H9 (cell line): ENCODE data around the gene LRPAP1. TPM values are rescaled to one million over a fixed set of nuclear protein-coding genes. Genes with fewer than 3 reads are reported as not detected.

Experiments
- DNase-seq: peaks from one replicate; pipeline ENCODE4 v3.0.0-alpha.2; 2017
- H2AFZ ChIP-seq: one replicate; pipeline ENCODE4 v1.6.1; 2013; ENCODE audit warnings: mild to moderate bottlenecking, low read length, control low read depth, moderate library complexity
- H2AK5ac ChIP-seq: 2 replicates; pipeline ENCODE4 v1.6.1; 2013; ENCODE audit warnings: low read length, control low read depth, mixed read lengths; ENCODE audit not compliant: insufficient read length
- H2BK120ac ChIP-seq: one replicate; pipeline ENCODE4 v1.6.1; 2013; ENCODE audit warnings: low read depth, mild to moderate bottlenecking, low read length, control low read depth, inconsistent platforms; ENCODE audit not compliant: poor library complexity, severe bottlenecking
- H2BK12ac ChIP-seq: 2 replicates; pipeline ENCODE4 v1.6.1; 2013; ENCODE audit warnings: low read length, control low read depth, mixed read lengths, low read depth; ENCODE audit not compliant: insufficient read length
- H2BK15ac ChIP-seq: 2 replicates; pipeline ENCODE4 v1.6.1; 2013; ENCODE audit warnings: low read depth, low read length, control low read depth
- H2BK20ac ChIP-seq: one replicate; pipeline ENCODE4 v1.6.1; 2013; ENCODE audit warnings: low read depth, mild to moderate bottlenecking, low read length, control low read depth, inconsistent platforms; ENCODE audit not compliant: poor library complexity, severe bottlenecking
- H2BK5ac ChIP-seq: 2 replicates; pipeline ENCODE4 v1.6.1; 2013; ENCODE audit warnings: low read length, control low read depth, mixed read lengths; ENCODE audit not compliant: insufficient read length
- H3K14ac ChIP-seq: 2 replicates; pipeline ENCODE4 v1.6.1; 2013; ENCODE audit warnings: low read length, control low read depth; ENCODE audit not compliant: insufficient read depth
- H3K18ac ChIP-seq: 2 replicates; pipeline ENCODE4 v1.6.1; 2013; ENCODE audit warnings: low read depth, mild to moderate bottlenecking, mixed read lengths, low read length, control low read depth; ENCODE audit not compliant: insufficient read length
- H3K23ac ChIP-seq: 2 replicates; pipeline ENCODE4 v1.6.1; 2013; ENCODE audit warnings: low read length, control low read depth, mixed read lengths, low read depth; ENCODE audit not compliant: insufficient read length
- H3K23me2 ChIP-seq: 2 replicates; pipeline ENCODE4 v1.6.1; 2013; ENCODE audit warnings: low read depth, mild to moderate bottlenecking, mixed read lengths, low read length, control low read depth; ENCODE audit not compliant: insufficient read length, poor library complexity, severe bottlenecking
- H3K27ac ChIP-seq: 2 replicates; pipeline ENCODE4 v1.5.1; 2013; ENCODE audit warnings: low read length, control low read depth, mixed read lengths, low read depth; ENCODE audit not compliant: insufficient read length
- H3K27me3 ChIP-seq: 2 replicates; pipeline ENCODE4 v1.6.1; 2013; ENCODE audit warnings: low read length, control low read depth, inconsistent platforms; ENCODE audit not compliant: insufficient read depth
- H3K4ac ChIP-seq: 2 replicates; pipeline ENCODE4 v1.6.1; 2013; ENCODE audit warnings: low read depth, mild to moderate bottlenecking, control low read depth, inconsistent platforms, low read length, moderate library complexity
- H3K4me1 ChIP-seq: 2 replicates; pipeline ENCODE4 v1.6.1; 2013; ENCODE audit warnings: low read length, control low read depth, inconsistent platforms; ENCODE audit not compliant: insufficient read depth
- H3K4me2 ChIP-seq: 2 replicates; pipeline ENCODE4 v1.6.1; 2013; ENCODE audit warnings: low read length, control low read depth, mixed read lengths; ENCODE audit not compliant: insufficient read length, insufficient read depth
- H3K56ac ChIP-seq: 2 replicates; pipeline ENCODE4 v1.6.1; 2013; ENCODE audit warnings: low read depth, mild to moderate bottlenecking, mixed read lengths, low read length, control low read depth; ENCODE audit not compliant: insufficient read length
- H3K79me1 ChIP-seq: 2 replicates; pipeline ENCODE4 v1.6.1; 2013; ENCODE audit warnings: low read depth, mild to moderate bottlenecking, moderate library complexity, low read length, control low read depth, inconsistent platforms; ENCODE audit not compliant: insufficient read depth, poor library complexity, severe bottlenecking
- H3K79me2 ChIP-seq: 2 replicates; pipeline ENCODE4 v1.6.1; 2013; ENCODE audit warnings: low read length, control low read depth, inconsistent platforms; ENCODE audit not compliant: insufficient read depth
- H3K9ac ChIP-seq: 2 replicates; pipeline ENCODE4 v1.6.1; 2013; ENCODE audit warnings: low read length, control low read depth, mixed read lengths; ENCODE audit not compliant: insufficient read length; ENCODE audit errors: extremely low read depth
- H3K9me3 ChIP-seq: one replicate; pipeline ENCODE4 v1.6.1; 2013; ENCODE audit warnings: low read depth, low read length, inconsistent platforms; ENCODE audit not compliant: control insufficient read depth
- H3T11ph ChIP-seq: one replicate; pipeline ENCODE4 v1.6.1; 2013; ENCODE audit warnings: mild to moderate bottlenecking, low read length, control low read depth, inconsistent platforms
- H4K20me1 ChIP-seq: one replicate; pipeline ENCODE4 v1.6.1; 2013; ENCODE audit not compliant: control insufficient read depth, insufficient read length, insufficient read depth
- H4K5ac ChIP-seq: 2 replicates; pipeline ENCODE4 v1.6.1; 2013; ENCODE audit warnings: low read depth, mild to moderate bottlenecking, mixed read lengths, low read length, control low read depth; ENCODE audit not compliant: insufficient read length
- H4K8ac ChIP-seq: replicated peaks from 2 replicates; pipeline ENCODE4 v1.6.1; 2013; ENCODE audit warnings: low read length, control low read depth, mixed read lengths, low read depth; ENCODE audit not compliant: insufficient read length
- H4K91ac ChIP-seq: 2 replicates; pipeline ENCODE4 v1.6.1; 2013; ENCODE audit warnings: low read depth, mild to moderate bottlenecking, moderate library complexity, mixed read lengths, low read length, control low read depth; ENCODE audit not compliant: insufficient read length
- H3K27ac Mint-ChIP-seq, 3 experiments: 2 replicates in 2 of 3; 3 replicates in 1 of 3; pipeline ENCODE4 v1.8.0; 2020 to 2021; ENCODE audit warnings: mixed read lengths in 3 of 3, mild to moderate bottlenecking in 1 of 3, moderate library complexity in 1 of 3
- H3K27me3 Mint-ChIP-seq: 2 replicates; pipeline ENCODE4 v1.8.0; 2021; ENCODE audit warnings: low read depth, mild to moderate bottlenecking, moderate library complexity, mixed read lengths
- H3K36me3 Mint-ChIP-seq, 3 experiments: 2 replicates in 2 of 3; 3 replicates in 1 of 3; pipeline ENCODE4 v1.8.0; 2020 to 2021; ENCODE audit warnings: low read depth in 3 of 3, mixed read lengths in 3 of 3; ENCODE audit not compliant: insufficient read depth in 1 of 3
- H3K4me1 Mint-ChIP-seq, 2 experiments: 2 replicates each; pipeline ENCODE4 v1.8.0; 2020; ENCODE audit warnings: mixed read lengths in 2 of 2
- H3K4me3 Mint-ChIP-seq, 2 experiments: 2 replicates in 1 of 2; 3 replicates in 1 of 2; pipeline ENCODE4 v1.8.0; 2020 to 2021; ENCODE audit warnings: mild to moderate bottlenecking in 2 of 2, mixed read lengths in 2 of 2, moderate library complexity in 1 of 2
- H3K9me3 Mint-ChIP-seq, 2 experiments: 2 replicates in 1 of 2; 3 replicates in 1 of 2; pipeline ENCODE4 v1.8.0; 2020; ENCODE audit warnings: mild to moderate bottlenecking in 2 of 2, mixed read lengths in 2 of 2, moderate library complexity in 1 of 2
- CTCF ChIP-seq: fragments of 200-600 bp; sonication (generic); conservative IDR thresholded peaks from 3 replicates; pipeline ENCODE4 v1.8.0; 2021; ENCODE audit warnings: antibody characterized with exemption, mild to moderate bottlenecking
- WGBS: extraction: QIAGEN DNeasy Blood & Tissue Kit; methylation state at CpG from one replicate; pipeline ENCODE4 v1.1.7; 2013; ENCODE audit warnings: missing lambda C conversion rate, low lambda C conversion rate, mixed read lengths; ENCODE audit not compliant: insufficient read length; ENCODE audit errors: extremely low coverage; 5-methylcytosine and 5-hydroxymethylcytosine counted together
- total RNA-seq: library from RNA; stranded (reverse); gene quantifications from 2 replicates; pipeline ENCODE4 v1.2.1, GENCODE V29; 2021

The LRPAP1 gene
- total RNA-seq, 1 experiment from 2014 or later = 85.9 TPM

GRCh38 chr4:3477750-3478430 is 54.3 kb downstream of the LRPAP1 start:
- Mint-ChIP-seq H3K9me3 (no peaks in the 10 kb centered on the region), H3K4me3 (no peak overlapping the region), H3K27me3 (peaks cover 91% of the 10 kb centered on the region), H3K27ac (no peak overlapping the region), H3K4me1 (peaks cover 19 to 25% of the 10 kb centered on the region in 2 experiments), H3K36me3 (no peaks in the 10 kb centered on the region)
- no peak overlapping the region for H2AFZ ChIP-seq
- no peak for DNase-seq
- H2BK5ac ChIP-seq = no peak overlapping the region
- no peak overlapping the region for H2BK120ac ChIP-seq
- H4K20me1 ChIP-seq = no peaks in the 10 kb centered on the region
- H4K91ac ChIP-seq = no peak overlapping the region
- no peak overlapping the region for H2BK12ac ChIP-seq
- no peak overlapping the region for H3K4me2 ChIP-seq
- peaks cover 4% of the 10 kb centered on the region; the same call in 1 of the 2 replicates for H3K27me3 ChIP-seq
- no peak overlapping the region for H2BK20ac ChIP-seq
- H3K4me1 ChIP-seq = peaks cover 4% of the 10 kb centered on the region; the same call in 1 of the 2 replicates
- H3K56ac ChIP-seq = no peak overlapping the region
- H3K18ac ChIP-seq = no peak overlapping the region
- no peaks in the 10 kb centered on the region for H3K79me2 ChIP-seq
- H4K5ac ChIP-seq = no peak overlapping the region
- no peak for TF ChIP-seq CTCF
- no CpG with 5 or more reads among the region's 23 CpGs for WGBS
- no peak overlapping the region for H3K9ac ChIP-seq
- no peak overlapping the region for H3K23ac ChIP-seq
- H3K9me3 ChIP-seq = no peaks in the 10 kb centered on the region
- no peak overlapping the region for H3K14ac ChIP-seq
- no peak overlapping the region for H2BK15ac ChIP-seq
- H3K23me2 ChIP-seq = peaks cover 4% of the 10 kb centered on the region
- no peak overlapping the region for H3K4ac ChIP-seq
- no peaks in the 10 kb centered on the region for H3K79me1 ChIP-seq
- no peak overlapping the region for H4K8ac ChIP-seq
- no peak overlapping the region for H3K27ac ChIP-seq
- no peak overlapping the region for H3T11ph ChIP-seq
- H2AK5ac ChIP-seq = no peak overlapping the region
